HG03558 (cell line): ENCODE measurements around the gene APOBEC3G.
A peak's percentile ranks its signal among the peaks of the same experiment; 100 is the strongest.
"Not testable (repeated sequence)": the region's sequence is repeated elsewhere in the genome, so short reads cannot be mapped to it uniquely, and the experiment has no call there.

Experiments
- ATAC-seq: cut with Tn5 transposase; IDR thresholded peaks from one replicate; pipeline ENCODE4 v1.9.1; 2021; ENCODE audit warnings: moderate number of reproducible peaks; ENCODE audit not compliant: unreplicated experiment; ENCODE audit errors: extremely low read depth

Gene APOBEC3G

GRCh38 chr22:39077026-39077840 lies at the start of gene APOBEC3G:
APOBEC3G (plus strand) TSS chr22:39077275; CDS start chr22:39077362, 87 bp downstream.
- not testable (repeated sequence) for ATAC-seq

DNA sequence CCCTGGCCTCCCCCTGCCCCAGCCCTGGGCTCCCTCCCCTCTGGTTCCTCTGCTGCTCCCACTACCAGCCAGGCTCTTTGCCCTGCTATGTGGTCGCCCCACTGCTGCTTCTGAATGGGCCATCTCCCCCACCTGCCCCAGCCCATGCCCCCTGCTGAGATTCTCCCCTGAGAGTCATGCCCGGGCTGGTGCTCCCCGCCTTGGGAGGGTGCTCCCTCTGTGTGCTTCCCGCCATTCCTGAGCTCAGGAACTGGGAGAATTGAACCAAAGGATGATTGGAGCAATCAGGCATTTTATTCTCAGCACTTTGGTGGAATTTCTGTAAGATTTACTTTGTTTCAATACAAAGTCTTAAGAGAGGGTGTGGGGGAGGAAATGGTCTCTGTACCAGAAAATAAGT lies 49.4 kb upstream of the APOBEC3G start:
- ATAC-seq = no peak

GRCh38 chr22:39028281-39028680 lies 48.8 kb upstream of the APOBEC3G start:
- no peak for ATAC-seq

DNA sequence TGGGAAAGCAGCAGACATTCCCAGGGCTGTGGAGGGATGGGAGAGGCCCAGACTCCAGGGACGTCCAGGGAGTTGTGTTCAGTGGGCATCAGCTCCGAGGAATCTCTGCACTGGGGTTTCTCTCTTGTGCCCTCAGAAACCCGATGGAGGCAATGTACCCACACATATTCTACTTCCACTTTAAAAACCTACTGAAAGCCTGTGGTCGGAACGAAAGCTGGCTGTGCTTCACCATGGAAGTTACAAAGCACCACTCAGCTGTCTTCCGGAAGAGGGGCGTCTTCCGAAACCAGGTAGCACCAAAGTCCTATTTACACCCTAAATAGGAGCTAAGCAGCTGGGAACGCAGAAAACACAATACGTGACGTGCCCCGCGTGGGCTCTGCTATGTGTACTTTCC lies 47.8 kb upstream of the APOBEC3G start:
- no peak for ATAC-seq

DNA sequence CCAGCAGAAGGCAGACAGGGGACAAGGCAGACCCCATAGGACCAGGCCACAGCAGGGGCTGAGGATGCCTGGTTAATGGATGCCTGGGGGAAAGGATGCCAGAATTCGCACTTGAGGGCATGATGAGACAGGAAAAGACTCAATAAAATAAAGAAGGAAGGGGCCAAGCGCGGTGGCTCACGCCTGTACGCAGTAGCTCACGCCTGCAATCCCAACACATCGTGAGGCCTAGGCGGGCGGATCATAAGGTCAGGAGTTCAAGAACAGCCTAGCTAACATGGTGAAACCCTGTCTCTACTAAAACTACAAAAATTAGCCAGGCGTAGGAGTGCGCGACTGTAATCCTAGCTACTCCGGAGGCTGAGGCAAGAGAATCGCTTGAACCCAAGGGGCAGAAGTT lies 46.4 kb upstream of the APOBEC3G start:
- no peak for ATAC-seq

DNA sequence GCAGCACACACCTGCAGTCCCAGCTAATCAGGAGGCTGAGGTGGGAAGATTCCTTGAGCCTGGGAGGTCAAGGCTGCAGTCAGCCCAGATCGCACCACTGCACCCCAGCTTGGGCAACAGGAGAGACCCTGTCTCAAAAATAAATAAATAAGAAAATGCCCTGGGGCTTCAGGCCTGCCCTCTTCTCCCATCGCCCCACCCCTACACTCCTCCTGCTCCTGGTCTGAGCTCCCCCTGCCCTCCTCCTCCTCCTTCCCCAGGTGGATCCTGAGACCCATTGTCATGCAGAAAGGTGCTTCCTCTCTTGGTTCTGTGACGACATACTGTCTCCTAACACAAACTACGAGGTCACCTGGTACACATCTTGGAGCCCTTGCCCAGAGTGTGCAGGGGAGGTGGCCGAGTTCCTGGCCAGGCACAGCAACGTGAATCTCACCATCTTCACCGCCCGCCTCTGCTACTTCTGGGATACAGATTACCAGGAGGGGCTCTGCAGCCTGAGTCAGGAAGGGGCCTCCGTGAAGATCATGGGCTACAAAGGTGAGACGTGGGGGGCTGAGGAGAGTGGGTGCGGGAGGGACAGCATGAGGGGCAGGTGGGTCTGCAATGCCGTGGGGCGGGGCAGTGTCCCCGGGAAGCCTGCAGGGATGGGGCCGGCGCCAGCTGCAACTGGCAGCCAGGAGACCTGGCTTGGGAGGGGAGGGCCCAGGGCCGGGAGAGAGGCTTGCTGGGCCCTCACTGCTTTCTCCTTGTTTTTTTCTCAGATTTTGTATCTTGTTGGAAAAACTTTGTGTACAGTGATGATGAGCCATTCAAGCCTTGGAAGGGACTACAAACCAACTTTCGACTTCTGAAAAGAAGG lies 45.4 kb upstream of the APOBEC3G start:
- not testable (repeated sequence) for ATAC-seq

DNA sequence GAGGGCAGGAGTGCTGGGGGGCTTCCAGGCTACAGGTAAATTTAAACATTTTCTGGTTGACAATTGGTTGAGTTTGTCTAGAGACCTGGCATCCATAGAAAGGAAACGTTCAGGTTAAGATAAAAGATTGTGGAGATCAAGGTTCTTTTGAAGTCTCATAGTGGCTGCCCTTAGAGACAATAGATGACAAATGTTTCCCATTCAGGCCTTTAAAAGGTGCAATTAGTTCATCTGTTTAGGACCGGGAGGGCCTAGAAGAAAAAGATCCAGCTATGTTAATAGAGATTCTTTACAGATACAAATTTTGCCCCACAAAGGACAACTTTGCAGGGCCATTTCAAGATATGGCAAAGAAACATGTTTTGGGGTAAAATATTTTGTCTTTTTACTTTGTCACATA lies 40.0 kb upstream of the APOBEC3G start:
- ATAC-seq = not testable (repeated sequence)

DNA sequence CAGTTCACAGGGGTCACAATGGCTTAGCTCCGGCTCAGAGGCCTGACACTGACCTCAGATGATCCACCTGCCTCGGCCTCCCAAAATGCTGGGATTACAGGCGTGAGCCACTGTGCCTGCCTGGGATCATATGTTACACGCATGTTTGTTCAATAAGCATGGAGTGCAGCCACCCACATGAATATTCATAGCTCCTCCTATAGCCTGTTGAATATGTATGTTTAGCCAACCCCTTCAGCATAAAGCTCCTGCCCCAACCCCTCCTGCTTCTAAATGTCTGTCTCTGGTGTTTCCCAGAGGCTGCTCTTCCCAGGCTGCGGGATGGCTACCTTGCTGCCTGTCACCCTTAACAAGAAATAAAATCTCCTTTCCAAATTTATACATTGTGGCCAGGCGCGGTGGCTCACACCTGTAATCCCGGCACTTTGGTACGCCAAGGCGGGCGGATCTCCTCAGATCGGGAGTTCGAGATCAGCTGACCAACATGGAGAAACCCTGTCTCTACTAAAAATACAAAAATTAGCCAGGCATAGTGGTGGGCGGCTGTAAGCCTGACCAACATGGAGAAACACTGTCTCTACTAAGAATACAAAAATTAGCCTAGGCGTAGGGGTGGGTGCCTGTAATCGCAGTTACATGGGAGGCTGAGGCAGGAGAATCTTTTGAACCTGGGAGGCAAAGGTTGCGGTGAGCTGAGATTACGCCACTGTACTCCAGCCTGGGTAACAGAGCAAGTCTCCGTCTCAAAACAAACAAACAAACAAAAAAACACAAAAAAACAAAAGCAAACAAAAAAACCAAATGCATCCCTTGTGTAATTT lies 37.6 kb upstream of the APOBEC3G start:
- ATAC-seq = no peak

- not testable (repeated sequence) for ATAC-seq
Measured at GRCh38 chr22:39040155-39040537, 36.9 kb upstream of the APOBEC3G start.

DNA sequence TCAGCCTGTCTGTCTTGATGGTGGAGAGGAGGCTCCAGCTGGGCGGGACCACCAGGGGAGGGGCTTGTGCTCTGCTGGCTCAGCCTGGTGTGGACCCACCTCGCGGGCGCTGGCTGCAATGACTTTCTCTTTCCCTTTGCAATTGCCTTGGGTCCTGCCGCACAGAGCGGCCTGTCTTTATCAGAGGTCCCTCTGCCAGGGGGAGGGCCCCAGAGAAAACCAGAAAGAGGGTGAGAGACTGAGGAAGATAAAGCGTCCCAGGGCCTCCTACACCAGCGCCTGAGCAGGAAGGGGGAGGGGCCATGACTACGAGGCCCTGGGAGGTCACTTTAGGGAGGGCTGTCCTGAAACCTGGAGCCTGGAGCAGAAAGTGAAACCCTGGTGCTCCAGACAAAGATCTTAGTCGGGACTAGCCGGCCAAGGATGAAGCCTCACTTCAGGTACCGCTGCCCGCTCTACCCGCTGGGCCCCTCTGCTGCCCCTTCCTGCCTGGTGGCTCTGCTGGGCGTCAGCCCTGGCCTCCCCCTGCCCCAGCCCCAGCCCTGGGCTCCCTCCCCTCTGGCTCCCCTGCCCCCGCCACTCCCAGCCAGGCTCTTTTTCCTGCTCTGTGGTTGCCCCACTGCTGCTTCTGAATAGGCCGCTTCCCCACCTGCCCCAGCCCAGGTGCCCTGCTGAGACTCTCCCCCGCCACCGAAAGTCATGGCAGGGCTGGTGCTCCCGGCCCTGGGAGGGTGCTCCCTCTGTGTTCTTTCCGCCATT lies 36.4 kb upstream of the APOBEC3G start, which contains the start of gene APOBEC3F:
APOBEC3F (plus strand) TSS at position 327 of the 759 bp plus-strand sequence; CDS start at position 424, 97 bp downstream.
- ATAC-seq = peak; percentile 88

DNA sequence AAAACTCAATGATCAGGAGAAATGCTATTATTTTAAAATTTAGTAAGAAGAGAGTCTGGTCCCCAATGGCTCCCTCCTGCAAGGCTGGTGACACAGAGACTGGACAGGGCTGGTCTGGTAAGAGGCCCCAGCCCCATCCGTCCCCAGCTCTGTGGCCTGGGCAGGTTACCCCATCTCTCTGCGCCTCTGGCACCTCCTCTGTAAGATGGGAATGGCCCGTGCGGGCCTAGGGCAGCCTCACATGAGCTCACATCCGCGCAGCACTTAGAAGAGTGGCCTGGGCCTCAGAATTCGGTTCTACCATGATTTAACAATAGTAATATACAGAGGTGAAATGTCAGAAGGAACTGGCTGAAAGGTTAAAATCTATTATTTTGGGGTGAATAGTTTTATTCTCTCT lies 35.2 kb upstream of the APOBEC3G start:
- ATAC-seq = no peak

GRCh38 chr22:39043063-39043462 lies 34.0 kb upstream of the APOBEC3G start:
- ATAC-seq = not testable (repeated sequence)

DNA sequence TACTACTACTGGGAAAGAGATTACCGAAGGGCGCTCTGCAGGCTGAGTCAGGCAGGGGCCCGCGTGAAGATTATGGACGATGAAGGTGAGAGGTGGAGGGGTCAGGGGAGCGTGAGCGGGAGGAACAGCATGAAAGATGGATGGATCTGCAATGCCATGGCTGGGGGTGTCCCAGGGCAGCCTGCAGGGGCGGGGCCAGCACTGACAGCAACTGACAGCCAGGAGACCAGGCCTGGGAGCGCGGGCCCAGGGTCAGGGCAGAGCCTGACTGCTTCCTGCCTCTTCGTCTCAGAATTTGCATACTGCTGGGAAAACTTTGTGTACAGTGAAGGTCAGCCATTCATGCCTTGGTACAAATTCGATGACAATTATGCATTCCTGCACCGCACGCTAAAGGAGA lies 31.9 kb upstream of the APOBEC3G start:
- ATAC-seq = not testable (repeated sequence)

GRCh38 chr22:39049486-39049885 lies 27.6 kb upstream of the APOBEC3G start:
- not testable (repeated sequence) for ATAC-seq

GRCh38 chr22:39051844-39052495 lies 25.1 kb upstream of the APOBEC3G start:
- ATAC-seq = not testable (repeated sequence)

- no peak for ATAC-seq
Measured at GRCh38 chr22:39055658-39056057, 21.4 kb upstream of the APOBEC3G start.

- not testable (repeated sequence) for ATAC-seq
Measured at GRCh38 chr22:39061290-39061689, 15.8 kb upstream of the APOBEC3G start.

DNA sequence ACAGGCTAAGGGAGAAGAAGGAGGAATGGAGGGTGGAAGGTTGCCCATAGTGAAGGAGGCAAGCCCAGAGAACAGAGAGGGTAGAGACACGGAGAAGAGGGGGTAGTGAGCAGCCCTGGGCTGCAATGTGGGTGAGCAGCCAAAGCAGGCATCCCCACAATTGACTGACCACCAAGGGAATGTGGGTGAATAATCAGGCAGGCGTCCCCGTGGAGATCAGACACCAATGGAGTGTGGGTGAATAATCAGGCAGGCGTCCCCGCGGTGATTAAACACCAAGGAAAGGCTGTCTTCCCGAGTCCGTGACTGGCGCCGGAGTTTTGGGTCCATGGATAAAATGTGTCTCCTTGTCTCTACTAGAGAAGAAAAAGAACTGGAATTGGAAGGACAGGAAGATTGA lies 15.1 kb upstream of the APOBEC3G start:
- ATAC-seq = not testable (repeated sequence)

DNA sequence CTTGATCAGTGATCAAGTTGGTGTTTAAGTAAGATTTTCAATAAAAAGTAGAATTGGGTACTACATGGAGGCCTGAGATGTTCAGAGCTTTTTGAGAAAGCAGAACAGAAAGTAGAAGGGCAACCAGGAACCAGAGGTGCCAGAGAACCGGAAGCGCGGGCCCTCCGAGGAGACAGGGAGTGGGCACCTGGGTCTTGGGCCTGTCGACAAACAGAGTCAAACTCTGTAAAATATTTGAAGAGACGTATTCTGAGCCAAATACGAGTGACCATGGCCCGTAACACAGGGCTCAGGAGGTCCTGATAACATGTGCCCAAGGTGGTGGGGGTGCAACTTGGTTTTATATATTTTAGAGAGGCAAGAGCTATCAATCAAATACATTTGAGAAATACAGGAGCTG lies 13.2 kb upstream of the APOBEC3G start:
- ATAC-seq = not testable (repeated sequence)
